GM19455 (cell line): ENCODE data around the gene GDPD2.
A peak's percentile ranks its signal among the peaks of the same experiment; 100 is the strongest.

ENCODE experiments used
- ATAC-seq: cut with Tn5 transposase; IDR thresholded peaks from one replicate; pipeline ENCODE4 v1.9.1; 2021; ENCODE audit not compliant: unreplicated experiment

GDPD2 gene

DNA sequence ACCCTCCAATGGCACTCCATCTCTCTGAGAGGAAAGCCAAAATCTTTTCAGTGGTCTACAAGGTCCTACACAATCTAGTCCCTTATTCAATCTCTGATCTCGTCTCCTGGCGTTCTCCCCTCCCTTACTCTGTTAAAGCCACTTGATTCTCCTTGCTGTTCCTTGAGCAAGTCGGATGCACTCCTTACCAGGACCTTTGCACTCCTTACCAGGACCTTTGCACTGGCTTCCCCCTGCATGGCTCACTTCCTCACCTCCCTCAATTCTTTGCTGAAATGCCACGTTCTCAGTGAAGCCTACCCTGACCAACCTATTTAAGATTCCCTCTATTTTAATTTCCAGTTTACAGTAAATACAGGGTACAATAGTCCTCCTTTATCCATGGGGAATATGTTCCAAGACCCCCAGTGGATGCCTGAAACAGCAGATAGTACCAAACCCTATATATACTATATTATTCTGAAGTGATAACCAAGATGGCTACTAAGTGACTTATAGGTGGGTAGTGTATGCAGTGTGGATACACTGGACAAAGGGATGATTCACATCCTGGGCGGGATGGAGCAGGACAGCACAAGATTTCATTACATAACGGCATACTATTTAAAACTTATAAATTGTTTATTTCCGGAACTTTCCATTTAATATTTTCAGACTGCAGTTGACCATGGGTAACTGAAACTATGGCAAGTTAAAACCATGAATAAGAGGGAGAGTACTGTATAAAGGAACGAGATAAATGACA, 15.0 kb downstream of the GDPD2 start:
- no peak for ATAC-seq

- no peak for ATAC-seq
These were observed 15.9 kb downstream of the GDPD2 start for GRCh38 chrX:70439016-70439415.

GRCh38 chrX:70442224-70442623, 19.1 kb downstream of the GDPD2 start:
- no peak for ATAC-seq

GRCh38 chrX:70444326-70444945, 21.3 kb downstream of the GDPD2 start, which contains the start of gene DLG3:
Gene DLG3, plus strand, starts transcription at chrX:70444835. Its CDS starts 367 bp downstream, at chrX:70445202.
- no peak for ATAC-seq

GRCh38 chrX:70444946-70445656, 22.0 kb downstream of the GDPD2 start:
- ATAC-seq: no peak

DNA sequence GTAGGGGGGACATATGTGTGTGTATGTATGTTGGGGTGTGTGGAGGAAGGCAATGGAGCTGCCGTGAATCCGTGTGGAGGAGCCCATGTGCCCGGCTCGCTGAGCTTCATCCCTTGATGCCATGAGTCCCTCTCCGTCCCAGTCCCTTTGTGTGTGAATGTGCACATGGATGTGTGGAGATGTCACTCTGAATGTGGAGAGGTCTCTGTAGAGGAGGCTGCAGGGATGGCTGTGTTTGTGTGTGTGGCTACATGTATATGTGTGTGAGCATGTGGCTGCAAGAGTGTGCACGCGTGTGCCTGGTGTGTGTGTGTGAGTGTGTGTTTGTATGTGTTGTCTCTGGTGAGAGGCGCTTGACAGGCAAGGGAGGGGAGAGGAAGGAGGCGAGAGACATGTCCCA, 22.8 kb downstream of the GDPD2 start:
- no peak for ATAC-seq

DNA sequence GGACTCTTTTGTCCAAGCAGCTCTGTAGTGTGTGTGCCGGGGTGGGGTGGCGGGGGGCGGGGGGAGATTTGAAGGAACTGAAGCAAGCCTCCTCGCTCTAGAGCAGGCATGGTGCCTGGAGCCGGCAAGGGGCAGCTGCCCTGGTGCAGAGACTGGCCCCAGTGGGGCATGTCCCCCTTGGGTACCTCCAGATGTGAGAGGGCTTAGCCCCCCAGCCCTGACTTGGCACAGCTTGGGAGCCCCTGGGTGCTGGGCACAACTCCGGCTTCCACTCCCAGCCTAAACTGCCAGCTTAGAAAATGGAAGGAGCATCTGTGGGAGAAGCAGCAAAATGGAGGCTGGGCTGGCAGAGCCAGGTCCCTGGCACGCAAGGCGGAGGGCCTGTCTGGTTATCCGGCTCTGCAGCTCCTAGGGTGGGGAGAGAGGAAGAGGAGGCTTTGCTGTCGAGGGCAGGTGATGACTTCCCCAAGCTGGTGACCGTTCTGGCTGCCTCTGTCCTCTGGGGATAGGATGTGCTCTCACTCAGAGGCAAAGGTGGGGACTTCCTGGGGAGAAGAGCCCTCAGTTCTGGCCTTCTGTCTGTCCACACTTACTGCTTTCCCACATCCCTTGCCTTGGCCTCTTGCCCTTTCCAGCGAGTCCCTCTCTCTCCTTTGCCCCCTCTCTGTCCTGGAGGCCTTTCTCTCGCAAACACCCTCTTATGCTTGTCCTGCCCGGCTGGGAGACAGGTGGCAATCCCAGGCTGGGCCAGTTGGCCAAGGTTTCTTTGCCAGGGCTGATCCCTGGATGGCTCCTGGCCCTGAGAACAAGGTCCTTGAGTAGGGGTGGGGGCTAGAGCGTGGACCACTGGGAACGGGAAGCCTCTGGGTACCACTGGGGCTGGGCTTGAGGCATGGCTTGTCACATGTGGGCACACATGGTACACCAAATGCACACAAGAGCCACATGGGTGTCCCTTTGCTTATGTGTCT, 23.6 kb downstream of the GDPD2 start:
- ATAC-seq: no peak

DNA sequence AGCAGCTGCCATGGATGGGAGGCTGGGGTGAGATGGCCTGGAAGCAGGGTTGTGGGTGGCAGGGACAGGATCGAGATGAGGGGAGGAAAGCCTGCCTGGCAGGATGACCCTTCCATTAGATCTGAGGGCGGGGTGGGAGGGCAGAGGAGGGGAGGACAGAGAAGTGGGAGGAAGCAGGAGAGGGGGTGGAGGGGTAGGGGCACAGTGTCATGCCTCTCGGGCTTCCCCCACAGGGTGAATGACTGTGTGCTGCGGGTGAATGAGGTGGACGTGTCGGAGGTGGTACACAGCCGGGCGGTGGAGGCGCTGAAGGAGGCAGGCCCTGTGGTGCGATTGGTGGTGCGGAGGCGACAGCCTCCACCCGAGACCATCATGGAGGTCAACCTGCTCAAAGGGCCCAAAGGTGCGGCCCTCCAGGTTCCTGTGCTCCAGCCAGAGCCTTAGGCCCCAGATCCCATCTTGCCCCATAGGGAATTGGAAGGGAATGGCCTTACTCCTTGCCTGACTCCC, 26.4 kb downstream of the GDPD2 start:
- no peak for ATAC-seq

GRCh38 chrX:70452143-70452733, 29.1 kb downstream of the GDPD2 start:
- peak; percentile 55 for ATAC-seq

DNA sequence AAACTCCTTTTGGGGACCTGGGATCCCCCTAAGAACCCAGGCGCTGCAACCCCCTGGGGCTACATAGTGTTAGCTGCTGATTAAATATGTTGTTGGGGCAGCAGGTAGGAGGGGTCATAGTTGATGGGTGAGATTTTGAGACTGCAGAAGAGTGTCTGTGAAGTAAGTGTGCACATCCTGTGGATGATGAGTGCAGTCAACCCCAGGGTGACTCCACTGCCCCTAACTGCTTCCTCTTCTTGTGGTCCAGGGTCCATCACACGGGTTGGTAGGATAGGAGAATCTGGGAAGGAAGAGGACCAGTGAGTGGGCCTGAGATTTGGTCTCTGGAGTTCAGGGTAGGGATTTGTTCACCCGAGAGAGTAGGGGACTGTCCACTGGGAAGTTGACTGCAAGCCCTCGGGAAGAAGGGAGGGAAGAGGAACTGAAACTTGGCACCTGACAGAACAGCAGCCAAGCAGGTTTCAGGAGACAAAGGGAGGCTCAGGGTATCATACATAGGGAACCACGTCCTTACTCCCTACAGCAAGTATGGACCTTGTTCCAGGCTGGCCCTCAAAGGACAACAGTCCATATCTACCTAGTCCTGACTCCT, 30.0 kb downstream of the GDPD2 start:
- ATAC-seq: no peak

GRCh38 chrX:70454441-70455365, 31.6 kb downstream of the GDPD2 start:
- peak; percentile 59 for ATAC-seq

DNA sequence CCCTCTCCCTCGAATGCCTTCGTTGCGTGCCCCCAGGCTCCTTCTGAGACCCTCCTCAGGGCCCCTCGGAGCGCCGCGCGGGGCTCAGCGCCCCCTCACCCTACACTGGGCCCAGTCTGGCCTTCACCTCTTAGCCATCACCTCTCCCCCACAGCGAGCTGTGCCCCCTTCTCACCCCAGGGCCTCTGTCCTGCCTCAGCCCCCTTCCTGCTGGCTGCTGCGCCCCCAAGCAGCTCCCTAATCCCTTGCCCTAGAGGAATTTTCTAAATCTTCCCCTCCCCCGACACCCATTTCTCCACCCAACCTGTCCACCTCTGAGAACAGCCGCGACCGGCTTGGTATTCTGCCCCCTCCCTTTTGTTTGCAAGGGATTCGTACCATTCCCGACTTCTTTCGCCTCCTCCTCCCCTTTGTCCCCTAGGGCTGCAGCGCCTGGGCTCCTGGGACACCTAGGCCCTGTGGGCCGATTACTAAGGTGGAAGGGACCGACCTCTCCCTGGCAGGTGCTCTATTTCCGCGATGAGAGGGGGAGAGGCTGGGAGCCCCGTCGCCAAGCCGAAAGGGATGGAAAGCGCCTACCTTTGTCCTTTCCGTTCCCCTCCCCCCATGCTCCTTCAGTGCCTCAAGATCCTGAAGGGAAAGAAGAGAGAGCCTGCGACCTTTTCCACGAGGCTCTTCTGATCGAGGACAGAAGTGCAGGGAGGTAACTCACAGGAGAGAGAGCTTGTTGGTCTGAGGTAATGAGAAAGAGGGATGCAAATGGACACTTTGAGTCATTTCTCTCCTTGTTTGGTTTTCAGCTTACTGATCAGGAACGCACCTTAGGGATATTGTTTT, 32.5 kb downstream of the GDPD2 start:
- ATAC-seq: no peak

GRCh38 chrX:70456256-70456655, 33.1 kb downstream of the GDPD2 start:
- ATAC-seq: no peak

DNA sequence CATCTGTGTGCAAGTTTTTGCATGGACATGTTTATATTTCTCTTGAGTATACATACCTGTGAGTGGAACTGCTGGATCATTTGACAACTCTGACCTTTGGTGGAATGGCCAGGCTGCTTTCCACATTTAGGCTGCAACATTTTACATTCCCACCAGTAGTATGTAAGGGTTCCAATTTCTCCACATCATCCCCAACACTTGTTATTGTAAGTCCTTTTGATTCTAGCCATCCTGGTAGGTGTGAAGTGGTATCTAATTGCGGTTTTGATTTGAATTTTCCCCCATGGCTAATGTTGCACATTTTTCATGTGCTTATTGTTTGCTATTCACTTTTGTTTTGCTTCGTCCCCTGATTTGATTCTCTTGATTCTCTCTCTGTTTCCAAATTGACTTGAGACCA, 37.9 kb downstream of the GDPD2 start:
- no peak for ATAC-seq

DNA sequence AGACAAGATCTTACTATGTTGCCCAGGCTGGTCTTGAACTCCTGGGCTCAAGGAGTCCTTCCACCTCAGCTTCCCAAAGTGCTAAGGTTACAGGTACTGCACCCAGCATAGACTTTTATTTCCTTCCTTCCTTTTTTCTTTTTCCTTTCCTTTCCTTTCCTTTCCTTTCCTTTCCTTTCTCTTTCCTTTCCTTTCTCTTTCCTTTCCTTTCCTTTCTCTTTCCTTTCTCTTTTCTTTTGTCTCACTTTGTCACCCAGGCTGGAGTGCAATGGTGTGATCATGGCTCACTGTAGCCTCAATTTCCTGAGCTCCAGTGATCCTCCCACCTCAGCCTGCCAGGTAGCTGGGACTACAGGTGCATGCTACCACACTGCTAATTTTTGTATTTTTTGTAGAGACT, 40.9 kb downstream of the GDPD2 start:
- ATAC-seq: no peak

DNA sequence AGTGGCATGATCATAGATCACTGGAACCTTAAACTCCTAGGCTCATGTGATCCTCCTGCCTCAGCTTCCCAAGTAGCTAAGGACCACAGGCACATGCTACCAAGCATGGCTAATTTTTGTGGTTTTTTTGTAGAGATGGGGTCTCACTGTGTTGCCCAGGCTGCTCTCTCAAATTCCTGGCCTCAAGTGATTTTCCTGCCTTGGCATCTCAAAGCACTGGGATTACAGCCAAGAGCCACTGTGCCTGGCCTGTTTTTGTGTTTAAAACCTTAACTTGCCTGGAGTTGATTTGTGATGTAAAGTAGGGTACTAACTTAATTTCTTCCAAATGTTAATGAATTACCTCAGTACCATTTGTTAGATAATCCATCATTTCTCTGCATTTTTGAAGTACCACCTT, 43.9 kb downstream of the GDPD2 start:
- no peak for ATAC-seq

DNA sequence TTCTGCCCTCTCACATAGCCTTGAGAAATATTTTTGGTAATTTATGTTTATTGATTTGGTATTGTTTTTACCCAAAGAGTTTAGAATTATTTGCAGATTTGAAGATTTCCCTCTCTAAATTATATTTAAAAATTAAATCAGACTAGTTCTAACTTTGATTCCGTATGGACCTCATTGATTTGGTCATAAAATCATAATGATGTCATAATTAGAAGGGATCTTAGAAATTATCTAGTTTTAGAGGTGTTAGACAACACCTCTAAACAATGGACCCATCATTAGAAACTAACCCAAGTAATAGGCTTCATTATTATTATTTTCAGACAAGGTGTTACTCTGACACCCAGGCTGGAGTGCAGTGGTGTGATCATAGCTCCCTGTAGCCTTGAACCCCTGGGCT, 45.6 kb downstream of the GDPD2 start:
- ATAC-seq: no peak

DNA sequence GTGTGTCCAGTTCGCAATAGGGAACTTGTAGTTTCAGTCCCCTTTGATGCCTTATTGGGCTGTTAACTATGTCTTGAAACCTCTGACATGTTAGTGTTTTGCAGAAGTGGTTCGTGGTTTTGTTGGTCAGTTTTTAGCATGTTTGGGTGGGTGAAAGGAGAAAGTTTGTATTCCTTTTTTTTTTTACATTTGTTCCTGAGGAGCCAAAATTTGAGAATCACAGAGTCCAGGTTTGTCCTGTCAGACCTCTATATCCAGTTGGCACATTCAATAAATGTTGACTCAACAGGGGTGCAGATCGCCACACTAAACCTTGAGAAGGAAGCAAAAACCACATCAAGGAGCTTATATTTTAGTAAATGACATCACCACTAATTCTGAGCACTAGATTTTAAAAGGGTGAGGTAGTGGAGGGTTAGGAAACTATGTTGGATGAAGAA, 47.8 kb downstream of the GDPD2 start:
- no peak for ATAC-seq
